GM23338 (cell line): ENCODE data around the gene CYP24A1. TPM values are rescaled to one million over a fixed set of nuclear protein-coding genes. Genes with fewer than 3 reads are reported as not detected.

Source experiments
- CREB1 ChIP-seq: fragments of 250-450 bp; sonication (Bioruptor Pico); IDR thresholded peaks from 2 replicates; pipeline ENCODE4 v1.5.0; 2020; ENCODE audit warnings: low read depth, mild to moderate bottlenecking, moderate library complexity
- CTCF ChIP-seq, 2 experiments: fragments of 200-600 bp in 1 of 2; sonication (generic) in 1 of 2; conservative IDR thresholded peaks; 2 replicates each; pipeline versions ENCODE4 v1.5.1 to v1.6.1; 2016 to 2017; ENCODE audit warnings: antibody characterized with exemption in 2 of 2, low read depth in 2 of 2, mild to moderate bottlenecking in 2 of 2, moderate library complexity in 1 of 2
- ETS1 ChIP-seq: IDR thresholded peaks from 2 replicates; pipeline ENCODE4 v1.6.1; 2016; ENCODE audit warnings: antibody characterized with exemption
- JUNB ChIP-seq: IDR thresholded peaks from one replicate; pipeline ENCODE4 v1.6.1; 2016; ENCODE audit warnings: antibody characterized with exemption; ENCODE audit not compliant: unreplicated experiment
- STAT1 ChIP-seq: IDR thresholded peaks from one replicate; pipeline ENCODE4 v1.6.1; 2016; ENCODE audit warnings: antibody characterized with exemption; ENCODE audit not compliant: unreplicated experiment
- ZNF331 ChIP-seq: fragments of 250-450 bp; sonication (Bioruptor Pico); IDR thresholded peaks from 2 replicates; pipeline ENCODE4 v1.5.0; 2020; ENCODE audit warnings: low read depth, mild to moderate bottlenecking, moderate library complexity
- ZNF462 ChIP-seq: fragments of 250-450 bp; sonication (Bioruptor Pico); IDR thresholded peaks from 2 replicates; pipeline ENCODE4 v1.5.0; 2020; ENCODE audit warnings: mild to moderate bottlenecking, moderate library complexity
- polyA plus RNA-seq: library from polyadenylated mRNA; unstranded; fragments of >200 nt; fragmentation: Nextera tagmentation; extraction: Ambion mirVana; gene quantifications from 2 replicates; pipeline ENCODE4 v1.2.1, GENCODE V29; 2016
- total RNA-seq: library from RNA; depleted of rRNA; stranded (reverse); fragments of >200 nt; shearing (Covaris generic); gene quantifications from 2 replicates; pipeline ENCODE4 v1.2.3, GENCODE V29; 2014

The CYP24A1 gene
- total and polyA plus RNA-seq, 2 experiments from 2014 or later = 0.10 TPM; not detected in 1

- TF ChIP-seq ZNF462 (CRISPR knock-in tag) (no peak), STAT1 (no peak), ETS1 (no peak), CREB1 (CRISPR knock-in tag) (no peak), ZNF331 (CRISPR knock-in tag) (no peak), CTCF (conservative IDR thresholded peaks at IDR 0.05; ENCODE audit: low read depth in 2 of 2) (no peak), JUNB (no peak)
These were observed 34.6 kb downstream of the CYP24A1 start (continued) for GRCh38 chr20:54139188-54139587.
